ENCODE results near the gene ZNF469. TPM values are rescaled to one million over a fixed set of nuclear protein-coding genes. Genes with fewer than 3 reads are reported as not detected.

The ZNF469 gene
- total RNA-seq, 1 experiment from 2014 or later: 3.2 TPM

- ATAC-seq: no peak
- TF ChIP-seq ZNF121 (CRISPR knock-in tag; IDR thresholded peaks at IDR 0.05): no peak
- no peak for TF ChIP-seq ZNF317 (CRISPR knock-in tag; IDR thresholded peaks at IDR 0.05; ENCODE audit: borderline replicate concordance, low read depth)
- no peak for TF ChIP-seq CTCF (IDR thresholded peaks at IDR 0.05)
- TF ChIP-seq NR2C2 (CRISPR knock-in tag; IDR thresholded peaks at IDR 0.05): no peak
- no peak for TF ChIP-seq ZBTB43 (CRISPR knock-in tag; IDR thresholded peaks at IDR 0.05)
- POLR2A ChIA-PET: no interaction called here
- Mint-ChIP-seq H3K4me3 (no peak overlapping the region), H3K9me3 (no peaks in the 10 kb centered on the region), H3K4me1 (peaks cover 9% of the 10 kb centered on the region), H3K36me3 (no peaks in the 10 kb centered on the region), H3K27me3 (ENCODE audit: low read depth) (peaks cover 34% of the 10 kb centered on the region), H3K27ac (no peak overlapping the region)
- CTCF ChIA-PET: interaction anchor here (1.0 to 1.4 kb wide), 2 partner anchors 20 to 22 kb away, joined by 3 to 4 read pairs; no protein-coding TSS in a partner anchor
- DNase-seq (ENCODE audit: low spot score): no peak
Observed at GRCh38 chr16:88387180-88387765, 4.5 kb downstream of the ZNF469 start.

GRCh38 chr16:88387941-88388627 lies 5.3 kb downstream of the ZNF469 start:
- Mint-ChIP-seq H3K4me3 (no peak overlapping the region), H3K4me1 (peaks cover 5% of the 10 kb centered on the region; the same call in 1 of the 2 replicates), H3K9me3 (no peaks in the 10 kb centered on the region), H3K36me3 (no peaks in the 10 kb centered on the region), H3K27me3 (ENCODE audit: low read depth) (peaks cover 30% of the 10 kb centered on the region), H3K27ac (no peak overlapping the region)
- POLR2A ChIA-PET: no interaction called here
- DNase-seq (ENCODE audit: low spot score): no peak
- TF ChIP-seq ERG (CRISPR knock-in tag; IDR thresholded peaks at IDR 0.05) (no peak), EMX1 (CRISPR knock-in tag; IDR thresholded peaks at IDR 0.05) (no peak), NR1H2 (CRISPR knock-in tag; IDR thresholded peaks at IDR 0.05) (no peak), USF1 (CRISPR knock-in tag; IDR thresholded peaks at IDR 0.05) (no peak), E2F1 (CRISPR knock-in tag; IDR thresholded peaks at IDR 0.05) (no peak), ZNF396 (CRISPR knock-in tag; IDR thresholded peaks at IDR 0.05; ENCODE audit: borderline replicate concordance) (no peak), ZNF425 (CRISPR knock-in tag; conservative IDR thresholded peaks at IDR 0.05) (no peak), NR2C2 (CRISPR knock-in tag; IDR thresholded peaks at IDR 0.05) (no peak), ZNF512 (CRISPR knock-in tag; IDR thresholded peaks at IDR 0.05; ENCODE audit: borderline replicate concordance) (no peak), ZNF138 (CRISPR knock-in tag; conservative IDR thresholded peaks at IDR 0.05) (no peak)
- ATAC-seq: no peak
- CTCF ChIA-PET: interaction anchor here (0.6 to 1.4 kb wide), 4 partner anchors 19 to 399 kb away, joined by 3 to 4 read pairs (median 3); no protein-coding TSS in a partner anchor

All from WTC11 (cell line).